ENCODE results near the gene FCHSD2.

- no peak for TF ChIP-seq EZH2 (IDR thresholded peaks at IDR 0.05)
- no peak for TF ChIP-seq CTCF (IDR thresholded peaks at IDR 0.05)
These were observed 14.6 kb upstream of the FCHSD2 start for GRCh38 chr11:73156686-73157085.
